Measurements from ENCODE around the gene MRPS15. TPM values are rescaled to one million over a fixed set of nuclear protein-coding genes. Genes with fewer than 3 reads are reported as not detected.
"Not testable (repeated sequence)": the region's sequence is repeated elsewhere in the genome, so short reads cannot be mapped to it uniquely, and the experiment has no call there.

MRPS15 gene
- 100 to 1,000 TPM in 6 of 10 donors, 10 to 100 TPM in 4; 86.1 to 118 (median 104) TPM for total RNA-seq
- 100 to 1,000 TPM; 162 to 505 TPM for polyA plus RNA-seq
- long read RNA-seq, donor 1, transcript MRPS15-201 (8 exons, 1,006 nt), result major isoform, 41 of 44 reads
- long read RNA-seq, donor 1, partial matches to known transcripts, result 1 of 44 reads
- long read RNA-seq, donor 1, other reads (novel, unspliced or antisense), result 2 of 44 reads
- long read RNA-seq, donor 2, transcript MRPS15-201 (8 exons, 1,006 nt), result major isoform, 49 of 56 reads
- long read RNA-seq, donor 2, partial matches to known transcripts, result 1 of 56 reads
- long read RNA-seq, donor 2, other reads (novel, unspliced or antisense), result 4 of 56 reads
- long read RNA-seq, donor 3, transcript MRPS15-201 (8 exons, 1,006 nt), result major isoform, 36 of 40 reads
- long read RNA-seq, donor 3, partial matches to known transcripts, result 0 of 40 reads
- long read RNA-seq, donor 3, other reads (novel, unspliced or antisense), result 3 of 40 reads

DNA sequence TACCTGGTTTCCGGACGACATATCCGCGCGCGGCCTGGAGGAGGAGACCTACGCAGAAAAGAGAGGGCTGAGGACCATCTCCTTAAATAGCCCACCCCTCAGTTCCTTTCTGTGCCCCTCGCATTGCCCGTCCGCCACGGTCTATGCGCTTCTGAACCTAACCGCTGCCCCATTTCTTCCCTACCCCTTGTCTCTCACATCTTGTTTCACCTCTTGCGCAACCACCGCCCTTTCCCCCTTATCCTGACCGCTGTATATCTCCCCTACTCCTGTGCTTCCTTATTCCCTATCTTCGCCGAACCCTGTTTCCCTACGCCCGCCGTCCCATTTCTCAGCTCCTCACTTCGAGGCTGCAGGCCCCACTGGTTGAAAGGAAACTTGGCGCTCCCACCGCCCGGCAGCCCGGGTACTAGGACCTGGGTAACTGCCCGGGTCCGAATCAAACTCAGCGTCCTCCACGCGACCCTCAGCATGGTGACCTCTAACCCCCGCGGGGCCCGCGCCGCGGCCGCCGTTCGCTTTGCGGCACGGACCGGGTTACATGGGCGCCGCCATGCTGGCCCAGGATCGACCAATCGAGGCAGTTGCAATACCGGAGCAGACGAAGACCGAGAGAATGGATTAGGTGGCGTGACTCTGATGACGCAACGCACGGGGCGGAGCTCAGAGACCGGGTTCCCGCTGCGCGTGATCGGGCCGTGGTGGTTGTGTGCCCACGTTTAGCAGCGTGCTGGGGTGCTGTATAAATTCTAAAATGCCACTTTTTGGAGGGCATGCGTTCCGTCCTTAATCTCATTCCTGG, at the start of gene MRPS15:
Gene MRPS15, minus strand, starts transcription at position 582 of the 802 bp plus-strand sequence. Its CDS starts 109 bp downstream, at position 473.
- H3K9me3 ChIP-seq, result no peaks in the 10 kb centered on the region
- no peak for TF ChIP-seq CTCF (IDR thresholded peaks at IDR 0.05)
- ATAC-seq (peak; percentile 95 to 98 (median 96)), DNase-seq (peak; percentile 94 to 97)
- H3K27ac ChIP-seq, result peak within 1 kb of the TSS; percentile 9 to 95 (median 89)
- WGBS, 2 donors, result 0% methylated on average over 65 of the region's 65 CpGs
- no peaks in the 10 kb centered on the region for H3K27me3 ChIP-seq
- peak within 1 kb of the TSS; percentile 81 to 99 (median 96) for H3K4me3 ChIP-seq
- intact Hi-C loops (cut with DNase I), result no loop called here
- H3K4me1 ChIP-seq, result peaks cover 8 to 25% (median 17%) of the 10 kb centered on the region in 9 donors
- peaks cover 0 to 49% (median 19%) of the 10 kb centered on the region in 9 donors for H3K36me3 ChIP-seq

DNA sequence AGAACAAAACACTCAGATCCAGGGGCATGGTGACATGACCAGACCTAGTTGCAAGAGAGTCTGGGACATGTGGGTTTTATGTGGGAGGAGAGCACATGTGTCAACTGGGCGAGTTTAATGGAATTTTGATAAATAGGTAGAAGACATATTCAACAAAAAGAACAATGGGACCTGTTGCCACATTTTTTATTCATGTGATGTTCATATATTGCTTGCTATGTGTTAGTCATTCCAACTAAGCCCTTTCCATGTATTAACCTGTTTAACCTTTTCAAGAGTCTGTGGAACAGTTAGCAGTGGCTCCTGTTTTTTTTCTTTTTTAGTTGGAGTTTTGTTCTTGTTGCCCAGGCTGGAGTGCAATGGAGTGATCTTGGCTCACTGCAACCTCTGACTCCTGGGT, 48.7 kb upstream of the MRPS15 start:
- no peaks in the 10 kb centered on the region for H3K4me1 ChIP-seq
- DNase-seq, result no peak
- peaks cover 0 to 69% (median 14%) of the 10 kb centered on the region in 7 donors for H3K27me3 ChIP-seq
- H3K36me3 ChIP-seq, result no peaks in the 10 kb centered on the region
- H3K4me3 ChIP-seq, result no peak overlapping the region
- 67 to 71% methylated on average over 1 of the region's 1 CpG for WGBS, 2 donors
- H3K9me3 ChIP-seq, result no peaks in the 10 kb centered on the region
- H3K27ac ChIP-seq, result no peak overlapping the region
- no peak for TF ChIP-seq CTCF (IDR thresholded peaks at IDR 0.05)
- intact Hi-C loops (cut with DNase I), result no loop called here
- ATAC-seq, result no peak

DNA sequence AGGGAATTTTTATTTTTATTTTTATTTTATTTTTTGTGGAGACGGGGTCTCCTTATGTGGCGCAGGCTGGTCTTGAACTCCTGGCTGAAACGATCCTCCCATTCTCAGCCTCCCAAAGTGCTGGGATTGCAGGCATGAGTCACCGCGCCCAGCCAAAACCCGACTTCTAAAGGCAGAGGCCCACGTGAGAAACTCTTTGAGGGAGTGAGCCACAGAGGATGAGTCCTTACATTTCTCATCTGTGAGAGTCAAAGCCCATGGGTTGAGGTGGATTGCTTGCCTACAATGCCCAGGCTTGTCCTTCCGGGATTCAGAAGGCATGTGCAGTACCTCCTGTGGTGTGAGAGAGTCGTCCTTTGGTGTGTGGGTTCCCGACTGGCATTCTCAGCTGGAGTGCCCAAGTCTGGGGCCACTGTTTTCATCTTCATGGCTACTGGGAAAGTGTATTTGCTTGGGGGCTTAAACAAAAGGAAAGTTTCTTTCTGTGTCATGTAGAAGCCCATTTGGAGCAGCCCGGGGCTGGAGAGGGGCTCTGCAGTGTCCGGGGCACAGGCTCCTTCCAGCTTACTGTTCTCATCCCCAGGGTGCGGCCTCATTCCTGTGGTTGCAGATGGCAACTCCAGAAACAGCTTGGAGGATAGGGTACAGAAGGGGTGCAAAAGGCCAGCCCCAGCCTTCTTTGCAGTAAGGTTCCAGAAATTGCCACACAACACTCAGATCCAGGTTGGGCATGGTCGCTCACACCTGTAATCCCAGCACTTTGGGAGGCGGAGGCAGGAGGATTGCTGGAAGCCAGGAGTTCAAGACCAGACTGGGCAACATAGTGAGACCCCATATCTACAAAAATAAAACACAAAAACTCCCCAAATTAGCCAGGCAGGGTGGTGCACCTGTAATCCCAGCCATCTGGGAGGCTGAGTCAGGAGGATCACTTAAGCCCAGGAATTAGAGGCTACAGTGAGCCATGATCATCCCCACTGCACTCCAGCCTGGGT, 47.9 kb upstream of the MRPS15 start:
- no peak for TF ChIP-seq CTCF (IDR thresholded peaks at IDR 0.05)
- Histone ChIP-seq H3K4me1 (no peaks in the 10 kb centered on the region), H3K27me3 (peaks cover 0 to 75% (median 17%) of the 10 kb centered on the region in 7 donors), H3K36me3 (no peaks in the 10 kb centered on the region), H3K9me3 (no peaks in the 10 kb centered on the region), H3K27ac (no peak overlapping the region), H3K4me3 (no peak overlapping the region)
- intact Hi-C loops (cut with DNase I), result no loop called here
- whole genome bisulfite sequencing, 2 donors, result 72 to 73% methylated on average over 15 of the region's 15 CpGs
- no peak for DNase-seq
- no peak for ATAC-seq

DNA sequence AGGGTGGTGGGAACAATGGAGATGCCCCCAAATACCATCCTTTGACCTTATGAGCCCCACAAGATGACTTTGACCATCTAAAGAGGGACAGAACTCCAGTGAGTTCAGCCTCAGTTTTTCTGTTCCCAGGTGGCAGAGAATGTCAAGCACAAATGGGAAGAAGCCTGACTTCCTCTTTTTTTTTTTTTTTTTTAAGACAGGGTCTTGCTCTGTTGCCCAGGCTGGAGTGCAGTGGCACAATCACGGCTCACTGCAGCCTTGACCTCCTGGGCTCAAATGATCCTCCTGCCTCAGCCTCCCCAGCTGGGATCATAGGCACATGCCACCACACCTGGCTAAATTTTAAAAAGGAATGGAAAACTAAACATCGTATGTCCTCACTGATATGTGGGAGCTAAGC, 47.0 kb upstream of the MRPS15 start:
- H3K4me3 ChIP-seq; H3K4me1 ChIP-seq; H3K36me3 ChIP-seq; intact Hi-C loops (cut with DNase I); H3K27ac ChIP-seq; DNase-seq; ATAC-seq; H3K9me3 ChIP-seq: not testable (repeated sequence)
- 82 to 91% methylated on average over 2 of the region's 2 CpGs for WGBS, 2 donors
- peaks cover 0 to 79% (median 24%) of the 10 kb centered on the region in 7 donors for H3K27me3 ChIP-seq

Data from heart right ventricle (tissue), 16 donors.